Karpas-422 (cell line): ENCODE measurements around the gene ENOSF1. TPM values are rescaled to one million over a fixed set of nuclear protein-coding genes. Genes with fewer than 3 reads are reported as not detected.
"Not testable (repeated sequence)": the region's sequence is repeated elsewhere in the genome, so short reads cannot be mapped to it uniquely, and the experiment has no call there.

Experiments used
- DNase-seq: peaks from one replicate; pipeline ENCODE4 v3.0.0-alpha.2; 2015
- H2AFZ ChIP-seq: fragments of 200-600 bp; sonication (generic); 2 replicates; pipeline ENCODE4 v1.6.1; 2014; ENCODE audit warnings: antibody characterized with exemption, low read length, mixed read lengths
- H3K27ac ChIP-seq: fragments of 200-600 bp; sonication (generic); 2 replicates; pipeline ENCODE4 v1.5.1; 2014; ENCODE audit warnings: mild to moderate bottlenecking, low read length, moderate library complexity
- H3K27me3 ChIP-seq: fragments of 200-600 bp; sonication (generic); 2 replicates; pipeline ENCODE4 v1.6.1; 2014; ENCODE audit warnings: low read length, mixed read lengths
- H3K36me3 ChIP-seq: fragments of 200-600 bp; sonication (generic); 2 replicates; pipeline ENCODE4 v1.6.1; 2014; ENCODE audit warnings: low read length, mixed read lengths; ENCODE audit not compliant: insufficient read depth
- H3K4me1 ChIP-seq: fragments of 200-600 bp; sonication (generic); 2 replicates; pipeline ENCODE4 v1.6.1; 2014; ENCODE audit warnings: mild to moderate bottlenecking, low read length, mixed read lengths
- H3K4me2 ChIP-seq: fragments of 200-600 bp; sonication (generic); 2 replicates; pipeline ENCODE4 v1.6.1; 2014; ENCODE audit warnings: low read length, low read depth, mild to moderate bottlenecking; ENCODE audit not compliant: poor library complexity, severe bottlenecking
- H3K4me3 ChIP-seq: fragments of 200-600 bp; sonication (generic); 2 replicates; pipeline ENCODE4 v1.5.1; 2014; ENCODE audit warnings: mild to moderate bottlenecking, antibody characterized with exemption, low read length, mixed read lengths
- H3K79me2 ChIP-seq: fragments of 200-600 bp; sonication (generic); 2 replicates; pipeline ENCODE4 v1.6.1; 2014; ENCODE audit warnings: mild to moderate bottlenecking, low read length, mixed read lengths
- H3K9ac ChIP-seq: fragments of 200-600 bp; sonication (generic); 2 replicates; pipeline ENCODE4 v1.6.0; 2014; ENCODE audit warnings: low read length
- H3K9me2 ChIP-seq: fragments of 200-600 bp; sonication (generic), shearing (Covaris generic); replicated peaks from 2 replicates; pipeline ENCODE4 v1.6.0; 2014; ENCODE audit warnings: mild to moderate bottlenecking, low read length, moderate library complexity; ENCODE audit not compliant: insufficient read depth
- H3K9me3 ChIP-seq: fragments of 300-700, 200-600 bp; sonication (generic); 2 replicates; pipeline ENCODE4 v1.6.1; 2014; ENCODE audit warnings: low read length, mixed read lengths
- H4K20me1 ChIP-seq: fragments of 200-600 bp; sonication (generic); 2 replicates; pipeline ENCODE4 v1.6.1; 2014; ENCODE audit warnings: mild to moderate bottlenecking, antibody characterized with exemption, low read length, low read depth; ENCODE audit not compliant: insufficient read depth
- total RNA-seq: library from RNA; depleted of rRNA; stranded (reverse); fragments of >200 nt; shearing (Covaris generic); gene quantifications from 2 replicates; pipeline ENCODE4 v1.2.3, GENCODE V29; 2014; ENCODE audit warnings: low replicate concordance

Gene ENOSF1
- total RNA-seq, 1 experiment from 2014 or later, result 68.7 TPM

GRCh38 chr18:731185-731584 is 18.8 kb upstream of the ENOSF1 start:
- Histone ChIP-seq H3K9ac (no peak overlapping the region), H3K27ac (no peak overlapping the region), H2AFZ (no peak overlapping the region), H3K9me2 (no peaks in the 10 kb centered on the region), H3K36me3 (no peaks in the 10 kb centered on the region), H4K20me1 (no peaks in the 10 kb centered on the region), H3K79me2 (no peaks in the 10 kb centered on the region), H3K4me3 (no peak overlapping the region), H3K9me3 (no peaks in the 10 kb centered on the region), H3K27me3 (no peaks in the 10 kb centered on the region), H3K4me2 (no peak overlapping the region), H3K4me1 (no peaks in the 10 kb centered on the region)
- peak; percentile 10 for DNase-seq

GRCh38 chr18:730692-731091 is 18.3 kb upstream of the ENOSF1 start:
- H2AFZ ChIP-seq, result no peak overlapping the region
- H3K4me1 ChIP-seq, result no peaks in the 10 kb centered on the region
- peak; percentile 14 for DNase-seq
- no peaks in the 10 kb centered on the region for H3K36me3 ChIP-seq
- no peaks in the 10 kb centered on the region for H3K9me2 ChIP-seq
- H3K79me2 ChIP-seq, result no peaks in the 10 kb centered on the region
- no peak overlapping the region for H3K4me2 ChIP-seq
- no peak overlapping the region for H3K27ac ChIP-seq
- H3K4me3 ChIP-seq, result no peak overlapping the region
- H3K9me3 ChIP-seq, result no peaks in the 10 kb centered on the region
- H4K20me1 ChIP-seq, result no peaks in the 10 kb centered on the region
- H3K9ac ChIP-seq, result no peak overlapping the region
- H3K27me3 ChIP-seq, result no peaks in the 10 kb centered on the region

- H3K4me3 ChIP-seq, H3K27me3 ChIP-seq, H3K27ac ChIP-seq, H3K36me3 ChIP-seq, H3K9me3 ChIP-seq, H3K79me2 ChIP-seq, H3K9ac ChIP-seq, H3K9me2 ChIP-seq, H2AFZ ChIP-seq, H3K4me2 ChIP-seq, H4K20me1 ChIP-seq, H3K4me1 ChIP-seq: not testable (repeated sequence)
- DNase-seq, result peak; percentile 60
Measured at GRCh38 chr18:730120-730519, 17.7 kb upstream of the ENOSF1 start.

GRCh38 chr18:725646-726045 is 13.2 kb upstream of the ENOSF1 start:
- Histone ChIP-seq H3K9ac (no peak overlapping the region), H3K36me3 (no peaks in the 10 kb centered on the region), H3K4me2 (no peak overlapping the region), H3K27me3 (no peaks in the 10 kb centered on the region), H3K4me3 (no peak overlapping the region), H3K79me2 (no peaks in the 10 kb centered on the region), H3K27ac (no peak overlapping the region), H3K9me3 (no peaks in the 10 kb centered on the region), H3K9me2 (no peaks in the 10 kb centered on the region), H3K4me1 (no peaks in the 10 kb centered on the region), H2AFZ (no peak overlapping the region), H4K20me1 (no peaks in the 10 kb centered on the region)
- DNase-seq, result no peak

- H3K79me2 ChIP-seq, result no peaks in the 10 kb centered on the region
- peak overlapping the region; percentile 37 for H3K4me2 ChIP-seq
- no peak overlapping the region for H3K9ac ChIP-seq
- no peak overlapping the region for H2AFZ ChIP-seq
- H3K9me3 ChIP-seq, result no peaks in the 10 kb centered on the region
- no peaks in the 10 kb centered on the region for H3K27me3 ChIP-seq
- no peaks in the 10 kb centered on the region for H3K4me1 ChIP-seq
- H3K4me3 ChIP-seq, result no peak overlapping the region
- H3K9me2 ChIP-seq, result no peaks in the 10 kb centered on the region
- H3K27ac ChIP-seq, result no peak overlapping the region
- no peak for DNase-seq
- H3K36me3 ChIP-seq, result no peaks in the 10 kb centered on the region
- no peaks in the 10 kb centered on the region for H4K20me1 ChIP-seq
Measured at GRCh38 chr18:723541-724080, 11.2 kb upstream of the ENOSF1 start.

GRCh38 chr18:717003-717402 is 4.6 kb upstream of the ENOSF1 start:
- no peaks in the 10 kb centered on the region for H3K27me3 ChIP-seq
- no peaks in the 10 kb centered on the region for H3K9me3 ChIP-seq
- no peak overlapping the region for H3K27ac ChIP-seq
- H3K4me2 ChIP-seq, result no peak overlapping the region
- H3K9me2 ChIP-seq, result no peaks in the 10 kb centered on the region
- H3K9ac ChIP-seq, result no peak overlapping the region
- peaks cover under 1% of the 10 kb centered on the region for H3K79me2 ChIP-seq
- no peak overlapping the region for H3K4me3 ChIP-seq
- no peaks in the 10 kb centered on the region for H4K20me1 ChIP-seq
- no peaks in the 10 kb centered on the region for H3K4me1 ChIP-seq
- no peak overlapping the region for H2AFZ ChIP-seq
- DNase-seq, result no peak
- no peaks in the 10 kb centered on the region for H3K36me3 ChIP-seq

- H3K9me2 ChIP-seq, result no peaks in the 10 kb centered on the region
- no peak overlapping the region for H3K4me3 ChIP-seq
- H3K79me2 ChIP-seq, result peaks cover 15% of the 10 kb centered on the region
- H3K4me1 ChIP-seq, result peaks cover 7% of the 10 kb centered on the region
- DNase-seq, result no peak
- no peak overlapping the region for H3K9ac ChIP-seq
- no peaks in the 10 kb centered on the region for H3K9me3 ChIP-seq
- H2AFZ ChIP-seq, result no peak overlapping the region
- H3K36me3 ChIP-seq, result peaks cover 2% of the 10 kb centered on the region; the same call in 1 of the 2 replicates
- no peak overlapping the region for H3K4me2 ChIP-seq
- H3K27ac ChIP-seq, result no peak overlapping the region
- no peaks in the 10 kb centered on the region for H4K20me1 ChIP-seq
- no peaks in the 10 kb centered on the region for H3K27me3 ChIP-seq
Measured at GRCh38 chr18:715626-716025, 3.2 kb upstream of the ENOSF1 start.

GRCh38 chr18:713135-713490 is 683 bp upstream of the ENOSF1 start:
- no peak overlapping the region for H3K4me3 ChIP-seq
- no peaks in the 10 kb centered on the region for H4K20me1 ChIP-seq
- no peak overlapping the region for H3K4me2 ChIP-seq
- H2AFZ ChIP-seq, result no peak overlapping the region
- peaks cover 18% of the 10 kb centered on the region for H3K4me1 ChIP-seq
- no peak for DNase-seq
- no peaks in the 10 kb centered on the region for H3K9me3 ChIP-seq
- H3K9ac ChIP-seq, result no peak overlapping the region
- H3K36me3 ChIP-seq, result peaks cover 14% of the 10 kb centered on the region
- no peaks in the 10 kb centered on the region for H3K9me2 ChIP-seq
- H3K27ac ChIP-seq, result no peak overlapping the region
- peaks cover 40% of the 10 kb centered on the region for H3K79me2 ChIP-seq
- no peaks in the 10 kb centered on the region for H3K27me3 ChIP-seq
